ENCODE results near the gene NAT9.

Gene NAT9

GRCh38 chr17:74748529-74749278 is 27.4 kb downstream of the NAT9 start, which contains the start of gene NHERF1:
TSS of gene NHERF1 (plus strand) at chr17:74748628. CDS start at chr17:74748847, 219 bp downstream.
- in situ Hi-C loops (cut with HindIII; ENCODE audit: low sequenced_read_pairs): no loop called here

GRCh38 chr17:74748279-74748528 is 27.9 kb downstream of the NAT9 start:
- in situ Hi-C loops (cut with HindIII; ENCODE audit: low sequenced_read_pairs): no loop called here

- in situ Hi-C loops (cut with HindIII; ENCODE audit: low sequenced_read_pairs): no loop called here
Measured at GRCh38 chr17:74746922-74747321, 29.2 kb downstream of the NAT9 start.

GRCh38 chr17:74746376-74746775 is 29.8 kb downstream of the NAT9 start:
- in situ Hi-C loops (cut with HindIII; ENCODE audit: low sequenced_read_pairs): no loop called here

GRCh38 chr17:74745548-74746177 is 30.5 kb downstream of the NAT9 start:
- in situ Hi-C loops (cut with HindIII; ENCODE audit: low sequenced_read_pairs): no loop called here

GRCh38 chr17:74744714-74745547 is 31.2 kb downstream of the NAT9 start:
- in situ Hi-C loops (cut with HindIII; ENCODE audit: low sequenced_read_pairs): no loop called here

GRCh38 chr17:74744349-74744713 is 31.8 kb downstream of the NAT9 start:
- in situ Hi-C loops (cut with HindIII; ENCODE audit: low sequenced_read_pairs): no loop called here

GRCh38 chr17:74743755-74744154 is 32.4 kb downstream of the NAT9 start:
- in situ Hi-C loops (cut with HindIII; ENCODE audit: low sequenced_read_pairs): no loop called here

- in situ Hi-C loops (cut with HindIII; ENCODE audit: low sequenced_read_pairs): no loop called here
Measured at GRCh38 chr17:74742978-74743545, 33.1 kb downstream of the NAT9 start.

- in situ Hi-C loops (cut with HindIII; ENCODE audit: low sequenced_read_pairs): no loop called here
Measured at GRCh38 chr17:74742153-74742515, 34.0 kb downstream of the NAT9 start.

GRCh38 chr17:74740641-74741387 is 35.3 kb downstream of the NAT9 start:
- in situ Hi-C loops (cut with HindIII; ENCODE audit: low sequenced_read_pairs): no loop called here

- in situ Hi-C loops (cut with HindIII; ENCODE audit: low sequenced_read_pairs): no loop called here
Measured at GRCh38 chr17:74740173-74740572, 36.0 kb downstream of the NAT9 start.

GRCh38 chr17:74739227-74739831 is 36.8 kb downstream of the NAT9 start:
- in situ Hi-C loops (cut with HindIII; ENCODE audit: low sequenced_read_pairs): no loop called here

GRCh38 chr17:74738051-74738996 is 37.8 kb downstream of the NAT9 start:
- in situ Hi-C loops (cut with HindIII; ENCODE audit: low sequenced_read_pairs): no loop called here

GRCh38 chr17:74737299-74738050 is 38.7 kb downstream of the NAT9 start:
- in situ Hi-C loops (cut with HindIII; ENCODE audit: low sequenced_read_pairs): no loop called here

GRCh38 chr17:74736513-74737298 is 39.4 kb downstream of the NAT9 start, which contains the start of gene RAB37:
TSS of gene RAB37 (plus strand) at chr17:74737256. CDS start at chr17:74737273, 17 bp downstream.
- in situ Hi-C loops (cut with HindIII; ENCODE audit: low sequenced_read_pairs): no loop called here

GRCh38 chr17:74734256-74734655 is 41.9 kb downstream of the NAT9 start:
- in situ Hi-C loops (cut with HindIII; ENCODE audit: low sequenced_read_pairs): no loop called here

All from endothelial cell of hepatic sinusoid (primary cell).